Osteocyte (in vitro differentiated cells): ENCODE measurements around the gene CHRND. TPM values are rescaled to one million over a fixed set of nuclear protein-coding genes. Genes with fewer than 3 reads are reported as not detected.

ENCODE experiments used
- DNase-seq: peaks from one replicate; pipeline ENCODE4 v3.0.0; 2021; ENCODE audit warnings: mixed read lengths; ENCODE audit not compliant: unreplicated experiment; ENCODE audit errors: extremely low spot score
- H3K27ac Mint-ChIP-seq: one replicate; pipeline ENCODE4 v1.8.0; 2021; ENCODE audit warnings: mild to moderate bottlenecking, mixed read lengths; ENCODE audit not compliant: unreplicated experiment
- H3K27me3 Mint-ChIP-seq: one replicate; pipeline ENCODE4 v1.8.0; 2021; ENCODE audit warnings: mixed read lengths; ENCODE audit not compliant: unreplicated experiment
- H3K36me3 Mint-ChIP-seq: one replicate; pipeline ENCODE4 v1.8.0; 2021; ENCODE audit warnings: mixed read lengths; ENCODE audit not compliant: unreplicated experiment
- H3K4me1 Mint-ChIP-seq: one replicate; pipeline ENCODE4 v1.8.0; 2021; ENCODE audit warnings: mixed read lengths; ENCODE audit not compliant: unreplicated experiment
- H3K4me3 Mint-ChIP-seq: one replicate; pipeline ENCODE4 v1.8.0; 2021; ENCODE audit warnings: mild to moderate bottlenecking, moderate library complexity, mixed read lengths; ENCODE audit not compliant: unreplicated experiment
- H3K9me3 Mint-ChIP-seq: one replicate; pipeline ENCODE4 v1.8.0; 2021; ENCODE audit warnings: mixed read lengths; ENCODE audit not compliant: unreplicated experiment
- CTCF ChIP-seq: fragments of 200-600 bp; sonication (generic); IDR thresholded peaks from 2 replicates; pipeline ENCODE4 v1.5.0; 2021; ENCODE audit warnings: antibody characterized with exemption, mild to moderate bottlenecking, moderate library complexity
- total RNA-seq: library from RNA; stranded (reverse); gene quantifications from 2 replicates; pipeline ENCODE4 v1.2.1, GENCODE V29; 2021

CHRND gene
- total RNA-seq, 1 donor from 2014 or later = not detected

GRCh38 chr2:232551250-232551638 is 25.3 kb downstream of the CHRND start:
- Mint-ChIP-seq H3K36me3 (peaks cover 30% of the 10 kb centered on the region), H3K27me3 (no peaks in the 10 kb centered on the region), H3K27ac (peak overlapping the region; percentile 97), H3K4me1 (peaks cover 26% of the 10 kb centered on the region), H3K9me3 (no peaks in the 10 kb centered on the region), H3K4me3 (peak overlapping the region; percentile 97)
- DNase-seq = no peak
- TF ChIP-seq CTCF = no peak

- TF ChIP-seq CTCF = no peak
- Mint-ChIP-seq H3K27ac (peak overlapping the region; percentile 97), H3K9me3 (no peaks in the 10 kb centered on the region), H3K4me1 (peaks cover 26% of the 10 kb centered on the region), H3K27me3 (no peaks in the 10 kb centered on the region), H3K36me3 (peaks cover 30% of the 10 kb centered on the region), H3K4me3 (peak overlapping the region; percentile 97)
- no peak for DNase-seq
Observed at GRCh38 chr2:232551776-232552175, 25.8 kb downstream of the CHRND start.

- H3K4me1 Mint-ChIP-seq = peaks cover 17% of the 10 kb centered on the region
- no peak for DNase-seq
- no peak overlapping the region for H3K4me3 Mint-ChIP-seq
- H3K36me3 Mint-ChIP-seq = peaks cover 39% of the 10 kb centered on the region
- H3K9me3 Mint-ChIP-seq = no peaks in the 10 kb centered on the region
- no peak overlapping the region for H3K27ac Mint-ChIP-seq
- H3K27me3 Mint-ChIP-seq = no peaks in the 10 kb centered on the region
- no peak for TF ChIP-seq CTCF
Observed at GRCh38 chr2:232556426-232556825, 30.5 kb downstream of the CHRND start.

- H3K9me3 Mint-ChIP-seq = no peaks in the 10 kb centered on the region
- H3K27me3 Mint-ChIP-seq = no peaks in the 10 kb centered on the region
- H3K4me1 Mint-ChIP-seq = peaks cover 6% of the 10 kb centered on the region
- H3K4me3 Mint-ChIP-seq = no peak overlapping the region
- no peak overlapping the region for H3K27ac Mint-ChIP-seq
- no peak for DNase-seq
- peaks cover 56% of the 10 kb centered on the region for H3K36me3 Mint-ChIP-seq
- TF ChIP-seq CTCF = no peak
Observed at GRCh38 chr2:232562515-232563151, 36.7 kb downstream of the CHRND start.

- no peaks in the 10 kb centered on the region for H3K27me3 Mint-ChIP-seq
- no peaks in the 10 kb centered on the region for H3K9me3 Mint-ChIP-seq
- no peak overlapping the region for H3K27ac Mint-ChIP-seq
- DNase-seq = no peak
- H3K4me1 Mint-ChIP-seq = peaks cover 13% of the 10 kb centered on the region
- TF ChIP-seq CTCF = no peak
- peaks cover 61% of the 10 kb centered on the region for H3K36me3 Mint-ChIP-seq
- H3K4me3 Mint-ChIP-seq = no peak overlapping the region
Observed at GRCh38 chr2:232563580-232563979, 37.6 kb downstream of the CHRND start.
